Activated CD4-positive, alpha-beta T cell treated with anti-CD3 and anti-CD28 coated beads, Interleukin-2, amount 10 ng/mL, durations not matched to agents 24 days and 14 days (primary cell): Measurements from ENCODE around the gene PID1. TPM values are rescaled to one million over a fixed set of nuclear protein-coding genes. Genes with fewer than 3 reads are reported as not detected.

Source experiments
- DNase-seq: peaks from one replicate; pipeline ENCODE4 v3.0.0; 2022
- H3K27ac Mint-ChIP-seq: one replicate; pipeline ENCODE4 v1.8.0; 2022; ENCODE audit warnings: mild to moderate bottlenecking, mixed read lengths
- H3K27me3 Mint-ChIP-seq: one replicate; pipeline ENCODE4 v1.8.0; 2022; ENCODE audit warnings: mixed read lengths
- H3K36me3 Mint-ChIP-seq: one replicate; pipeline ENCODE4 v1.8.0; 2022; ENCODE audit warnings: low read depth, mild to moderate bottlenecking, mixed read lengths
- H3K4me1 Mint-ChIP-seq: one replicate; pipeline ENCODE4 v1.8.0; 2021; ENCODE audit warnings: mixed read lengths
- H3K4me3 Mint-ChIP-seq: one replicate; pipeline ENCODE4 v1.8.0; 2022; ENCODE audit warnings: mild to moderate bottlenecking, moderate library complexity, mixed read lengths
- H3K9me3 Mint-ChIP-seq: one replicate; pipeline ENCODE4 v1.8.0; 2021; ENCODE audit warnings: mixed read lengths
- intact Hi-C: fragments of 100-400 bp; cut with micrococcal nuclease; formaldehyde crosslinking; loops from one replicate; pipeline ENCODE4 v1.15.1; 2023
- total RNA-seq: library from RNA; stranded (reverse); gene quantifications from 2 replicates; pipeline ENCODE4 v1.2.3, GENCODE V29; 2022

PID1 gene
- total RNA-seq, 1 donor from 2014 or later, result not detected

- no peaks in the 10 kb centered on the region for H3K36me3 Mint-ChIP-seq
- no peak for DNase-seq
- intact Hi-C loops, result no loop called here
- peaks cover 3% of the 10 kb centered on the region for H3K9me3 Mint-ChIP-seq
- no peak overlapping the region for H3K4me3 Mint-ChIP-seq
- no peak overlapping the region for H3K27ac Mint-ChIP-seq
- no peaks in the 10 kb centered on the region for H3K4me1 Mint-ChIP-seq
- no peaks in the 10 kb centered on the region for H3K27me3 Mint-ChIP-seq
These were observed 229.4 kb downstream of the PID1 start for GRCh38 chr2:229041691-229042090.

GRCh38 chr2:229037621-229038020 is 233.5 kb downstream of the PID1 start:
- Mint-ChIP-seq H3K27ac (no peak overlapping the region), H3K9me3 (no peaks in the 10 kb centered on the region), H3K4me3 (no peak overlapping the region), H3K36me3 (no peaks in the 10 kb centered on the region), H3K4me1 (no peaks in the 10 kb centered on the region), H3K27me3 (no peaks in the 10 kb centered on the region)
- no peak for DNase-seq
- intact Hi-C loops, result no loop called here

- intact Hi-C loops, result no loop called here
These were observed 237.3 kb downstream of the PID1 start for GRCh38 chr2:229033816-229034215.

GRCh38 chr2:229032608-229033234 is 238.4 kb downstream of the PID1 start:
- intact Hi-C loops, result no loop called here
- Mint-ChIP-seq H3K27me3 (no peaks in the 10 kb centered on the region), H3K36me3 (no peaks in the 10 kb centered on the region), H3K4me3 (no peak overlapping the region), H3K4me1 (no peaks in the 10 kb centered on the region), H3K27ac (no peak overlapping the region), H3K9me3 (peaks cover 4% of the 10 kb centered on the region)
- DNase-seq, result no peak

More at GRCh38 chr2:229033816-229034215, 237.3 kb downstream of the PID1 start:
- Mint-ChIP-seq H3K4me3 (no peak overlapping the region), H3K36me3 (no peaks in the 10 kb centered on the region), H3K27me3 (no peaks in the 10 kb centered on the region), H3K27ac (no peak overlapping the region), H3K9me3 (peaks cover 4% of the 10 kb centered on the region), H3K4me1 (no peaks in the 10 kb centered on the region)
- no peak for DNase-seq

- DNase-seq, result no peak
- Mint-ChIP-seq H3K4me3 (no peak overlapping the region), H3K4me1 (no peaks in the 10 kb centered on the region), H3K36me3 (no peaks in the 10 kb centered on the region), H3K27me3 (no peaks in the 10 kb centered on the region), H3K27ac (no peak overlapping the region), H3K9me3 (peaks cover 4% of the 10 kb centered on the region)
- intact Hi-C loops, result no loop called here
These were observed 243.6 kb downstream of the PID1 start for GRCh38 chr2:229027353-229028105.

GRCh38 chr2:229025653-229026052 is 245.4 kb downstream of the PID1 start:
- intact Hi-C loops, result no loop called here

GRCh38 chr2:229022652-229023051 is 248.4 kb downstream of the PID1 start:
- Mint-ChIP-seq H3K4me3 (no peak overlapping the region), H3K36me3 (no peaks in the 10 kb centered on the region), H3K4me1 (no peaks in the 10 kb centered on the region), H3K9me3 (peaks cover 6% of the 10 kb centered on the region), H3K27ac (no peak overlapping the region), H3K27me3 (no peaks in the 10 kb centered on the region)
- intact Hi-C loops, result no loop called here
- DNase-seq, result no peak

More at GRCh38 chr2:229025653-229026052, 245.4 kb downstream of the PID1 start:
- no peak for DNase-seq
- Mint-ChIP-seq H3K27me3 (no peaks in the 10 kb centered on the region), H3K27ac (no peak overlapping the region), H3K4me1 (no peaks in the 10 kb centered on the region), H3K36me3 (no peaks in the 10 kb centered on the region), H3K9me3 (peaks cover under 1% of the 10 kb centered on the region), H3K4me3 (no peak overlapping the region)

GRCh38 chr2:229022071-229022470 is 249.0 kb downstream of the PID1 start:
- DNase-seq, result no peak
- H3K27ac Mint-ChIP-seq, result no peak overlapping the region
- no peaks in the 10 kb centered on the region for H3K27me3 Mint-ChIP-seq
- no peaks in the 10 kb centered on the region for H3K36me3 Mint-ChIP-seq
- H3K9me3 Mint-ChIP-seq, result peaks cover 8% of the 10 kb centered on the region
- no peak overlapping the region for H3K4me3 Mint-ChIP-seq
- intact Hi-C loops, result no loop called here
- no peaks in the 10 kb centered on the region for H3K4me1 Mint-ChIP-seq

- H3K36me3 Mint-ChIP-seq, result no peaks in the 10 kb centered on the region
- intact Hi-C loops, result no loop called here
- H3K4me3 Mint-ChIP-seq, result no peak overlapping the region
- peaks cover 4% of the 10 kb centered on the region for H3K9me3 Mint-ChIP-seq
- no peak for DNase-seq
- no peaks in the 10 kb centered on the region for H3K4me1 Mint-ChIP-seq
- no peak overlapping the region for H3K27ac Mint-ChIP-seq
- no peaks in the 10 kb centered on the region for H3K27me3 Mint-ChIP-seq
These were observed 261.3 kb downstream of the PID1 start for GRCh38 chr2:229009816-229010215.

GRCh38 chr2:229003256-229003655 is 267.8 kb downstream of the PID1 start:
- intact Hi-C loops, result no loop called here
- no peaks in the 10 kb centered on the region for H3K36me3 Mint-ChIP-seq
- no peaks in the 10 kb centered on the region for H3K27me3 Mint-ChIP-seq
- no peak overlapping the region for H3K27ac Mint-ChIP-seq
- DNase-seq, result no peak
- no peak overlapping the region for H3K4me3 Mint-ChIP-seq
- peaks cover 3% of the 10 kb centered on the region for H3K9me3 Mint-ChIP-seq
- H3K4me1 Mint-ChIP-seq, result no peaks in the 10 kb centered on the region

GRCh38 chr2:229001196-229001595 is 269.9 kb downstream of the PID1 start:
- H3K36me3 Mint-ChIP-seq, result no peaks in the 10 kb centered on the region
- intact Hi-C loops, result no loop called here
- DNase-seq, result no peak
- peaks cover 4% of the 10 kb centered on the region for H3K9me3 Mint-ChIP-seq
- H3K27me3 Mint-ChIP-seq, result no peaks in the 10 kb centered on the region
- H3K4me1 Mint-ChIP-seq, result no peaks in the 10 kb centered on the region
- H3K27ac Mint-ChIP-seq, result no peak overlapping the region
- H3K4me3 Mint-ChIP-seq, result no peak overlapping the region

- Mint-ChIP-seq H3K36me3 (no peaks in the 10 kb centered on the region), H3K27ac (no peak overlapping the region), H3K9me3 (peaks cover 4% of the 10 kb centered on the region), H3K4me1 (no peaks in the 10 kb centered on the region), H3K27me3 (no peaks in the 10 kb centered on the region), H3K4me3 (no peak overlapping the region)
- no peak for DNase-seq
- intact Hi-C loops, result no loop called here
These were observed 271.8 kb downstream of the PID1 start for GRCh38 chr2:228999326-228999725.

GRCh38 chr2:228988786-228989185 is 282.3 kb downstream of the PID1 start:
- H3K27me3 Mint-ChIP-seq, result no peaks in the 10 kb centered on the region
- no peak for DNase-seq
- H3K4me3 Mint-ChIP-seq, result no peak overlapping the region
- H3K27ac Mint-ChIP-seq, result no peak overlapping the region
- no peaks in the 10 kb centered on the region for H3K4me1 Mint-ChIP-seq
- intact Hi-C loops, result no loop called here
- no peaks in the 10 kb centered on the region for H3K36me3 Mint-ChIP-seq
- H3K9me3 Mint-ChIP-seq, result peaks cover 3% of the 10 kb centered on the region

GRCh38 chr2:228987441-228988155 is 283.5 kb downstream of the PID1 start:
- no peak overlapping the region for H3K4me3 Mint-ChIP-seq
- no peak for DNase-seq

More at GRCh38 chr2:228987441-228988155, 283.5 kb downstream of the PID1 start:
- Mint-ChIP-seq H3K9me3 (no peaks in the 10 kb centered on the region), H3K27ac (no peak overlapping the region), H3K36me3 (no peaks in the 10 kb centered on the region), H3K4me1 (no peaks in the 10 kb centered on the region), H3K27me3 (no peaks in the 10 kb centered on the region)
- intact Hi-C loops, result no loop called here
